ENCODE measurements around the gene PALLD.

DNA sequence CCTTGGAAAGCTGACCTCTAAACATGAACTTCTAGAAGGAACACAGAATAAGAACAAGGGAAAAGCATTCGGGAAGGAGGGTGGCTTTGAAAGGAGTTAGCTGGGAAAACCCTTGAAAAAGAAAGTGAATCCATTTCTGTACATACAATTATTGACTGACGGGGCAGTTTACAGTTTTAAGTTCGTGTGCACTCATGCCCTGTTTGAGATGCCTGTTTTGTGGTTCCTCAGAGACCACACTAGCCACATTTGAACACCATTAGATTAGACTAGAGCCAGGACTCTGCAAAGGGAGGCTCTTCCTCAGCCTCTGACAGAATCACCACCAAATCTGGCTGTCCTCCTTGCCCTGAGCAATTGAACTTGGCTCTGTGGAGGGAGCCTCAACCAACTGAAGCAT, 158.3 kb downstream of the PALLD start:
- TF ChIP-seq, protein P1, sequence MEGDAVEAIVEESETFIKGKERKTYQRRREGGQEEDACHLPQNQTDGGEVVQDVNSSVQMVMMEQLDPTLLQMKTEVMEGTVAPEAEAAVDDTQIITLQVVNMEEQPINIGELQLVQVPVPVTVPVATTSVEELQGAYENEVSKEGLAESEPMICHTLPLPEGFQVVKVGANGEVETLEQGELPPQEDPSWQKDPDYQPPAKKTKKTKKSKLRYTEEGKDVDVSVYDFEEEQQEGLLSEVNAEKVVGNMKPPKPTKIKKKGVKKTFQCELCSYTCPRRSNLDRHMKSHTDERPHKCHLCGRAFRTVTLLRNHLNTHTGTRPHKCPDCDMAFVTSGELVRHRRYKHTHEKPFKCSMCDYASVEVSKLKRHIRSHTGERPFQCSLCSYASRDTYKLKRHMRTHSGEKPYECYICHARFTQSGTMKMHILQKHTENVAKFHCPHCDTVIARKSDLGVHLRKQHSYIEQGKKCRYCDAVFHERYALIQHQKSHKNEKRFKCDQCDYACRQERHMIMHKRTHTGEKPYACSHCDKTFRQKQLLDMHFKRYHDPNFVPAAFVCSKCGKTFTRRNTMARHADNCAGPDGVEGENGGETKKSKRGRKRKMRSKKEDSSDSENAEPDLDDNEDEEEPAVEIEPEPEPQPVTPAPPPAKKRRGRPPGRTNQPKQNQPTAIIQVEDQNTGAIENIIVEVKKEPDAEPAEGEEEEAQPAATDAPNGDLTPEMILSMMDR (IDR thresholded peaks at IDR 0.05 in 2 of 3, conservative IDR thresholded peaks at IDR 0.05 in 1 of 3; ENCODE audit: borderline replicate concordance in 1 of 3, insufficient read depth in 1 of 3, low read depth in 2 of 3, low read length in 2 of 3), result no peak
- no peak for TF ChIP-seq POLR2AphosphoS5 (IDR thresholded peaks at IDR 0.05; ENCODE audit: low read depth, low read length)
- TF ChIP-seq, protein P2, sequence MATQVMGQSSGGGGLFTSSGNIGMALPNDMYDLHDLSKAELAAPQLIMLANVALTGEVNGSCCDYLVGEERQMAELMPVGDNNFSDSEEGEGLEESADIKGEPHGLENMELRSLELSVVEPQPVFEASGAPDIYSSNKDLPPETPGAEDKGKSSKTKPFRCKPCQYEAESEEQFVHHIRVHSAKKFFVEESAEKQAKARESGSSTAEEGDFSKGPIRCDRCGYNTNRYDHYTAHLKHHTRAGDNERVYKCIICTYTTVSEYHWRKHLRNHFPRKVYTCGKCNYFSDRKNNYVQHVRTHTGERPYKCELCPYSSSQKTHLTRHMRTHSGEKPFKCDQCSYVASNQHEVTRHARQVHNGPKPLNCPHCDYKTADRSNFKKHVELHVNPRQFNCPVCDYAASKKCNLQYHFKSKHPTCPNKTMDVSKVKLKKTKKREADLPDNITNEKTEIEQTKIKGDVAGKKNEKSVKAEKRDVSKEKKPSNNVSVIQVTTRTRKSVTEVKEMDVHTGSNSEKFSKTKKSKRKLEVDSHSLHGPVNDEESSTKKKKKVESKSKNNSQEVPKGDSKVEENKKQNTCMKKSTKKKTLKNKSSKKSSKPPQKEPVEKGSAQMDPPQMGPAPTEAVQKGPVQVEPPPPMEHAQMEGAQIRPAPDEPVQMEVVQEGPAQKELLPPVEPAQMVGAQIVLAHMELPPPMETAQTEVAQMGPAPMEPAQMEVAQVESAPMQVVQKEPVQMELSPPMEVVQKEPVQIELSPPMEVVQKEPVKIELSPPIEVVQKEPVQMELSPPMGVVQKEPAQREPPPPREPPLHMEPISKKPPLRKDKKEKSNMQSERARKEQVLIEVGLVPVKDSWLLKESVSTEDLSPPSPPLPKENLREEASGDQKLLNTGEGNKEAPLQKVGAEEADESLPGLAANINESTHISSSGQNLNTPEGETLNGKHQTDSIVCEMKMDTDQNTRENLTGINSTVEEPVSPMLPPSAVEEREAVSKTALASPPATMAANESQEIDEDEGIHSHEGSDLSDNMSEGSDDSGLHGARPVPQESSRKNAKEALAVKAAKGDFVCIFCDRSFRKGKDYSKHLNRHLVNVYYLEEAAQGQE (IDR thresholded peaks at IDR 0.05; ENCODE audit: low read depth), result no peak
